ENCODE measurements around the gene RANBP3.

DNA sequence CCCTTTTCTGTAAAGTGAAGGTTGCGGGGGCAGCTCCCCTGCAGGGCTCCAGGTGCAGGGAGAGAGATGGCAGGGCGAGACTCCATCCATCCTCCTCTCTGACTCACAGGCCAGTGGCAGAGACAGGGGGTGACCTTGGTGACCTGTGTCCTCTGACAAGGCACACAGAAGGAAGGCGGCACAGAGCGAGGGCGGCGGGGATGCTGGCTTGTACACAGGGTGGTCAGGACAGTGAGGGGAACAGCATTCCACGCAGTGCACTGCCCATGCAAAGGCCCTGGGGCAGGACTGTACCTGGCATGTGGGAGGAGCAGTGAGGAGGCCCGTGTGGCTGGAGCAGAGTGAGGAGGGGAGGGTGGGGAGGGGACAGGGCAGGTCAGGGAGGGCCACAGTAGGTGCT lies 82.0 kb downstream of the RANBP3 start:
- no peak for TF ChIP-seq ZNF274 (IDR thresholded peaks at IDR 0.05; ENCODE audit: low read depth, low read length)
- no peak for TF ChIP-seq SUZ12 (IDR thresholded peaks at IDR 0.05; ENCODE audit: extremely low read depth, insufficient read depth, insufficient read length)

Measured in NT2/D1 (cell line).